ENCODE data around the gene ZNF438. TPM values are rescaled to one million over a fixed set of nuclear protein-coding genes. Genes with fewer than 3 reads are reported as not detected.

ZNF438 gene
- total and polyA plus RNA-seq, 2 of the 8 experiments (the other 6 are each of a cell fraction or from before 2014, with no cell fraction given), result 0.95 to 1.7 TPM

DNA sequence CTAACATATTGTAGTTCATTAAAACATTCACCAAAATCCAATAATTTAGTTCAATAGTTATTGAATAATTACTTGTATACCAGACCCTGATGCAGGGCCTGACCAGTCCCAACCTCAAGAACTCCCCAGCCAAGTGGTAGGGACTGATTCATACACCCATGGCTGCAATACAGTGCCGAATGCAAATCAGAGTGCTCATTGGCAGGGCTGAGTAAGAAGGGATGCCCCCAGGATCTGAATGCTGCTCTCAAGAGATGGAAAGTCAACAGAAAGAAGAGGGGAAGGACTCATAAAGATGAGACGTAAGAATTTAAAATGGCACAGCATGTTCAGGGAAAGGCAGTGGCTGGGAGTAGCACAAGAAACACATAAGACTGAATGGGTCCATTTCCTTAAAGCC, 29.9 kb downstream of the ZNF438 start (continued):
- TF ChIP-seq CHD7 (IDR thresholded peaks at IDR 0.05; ENCODE audit: insufficient replicate concordance, low read length) (no peak), YY1 (IDR thresholded peaks at IDR 0.05; ENCODE audit: low read depth, low read length) (no peak), SIRT6 (IDR thresholded peaks at IDR 0.05; ENCODE audit: low read length) (no peak), SP2 (IDR thresholded peaks at IDR 0.05; ENCODE audit: low read length) (no peak), PHF8 (conservative IDR thresholded peaks at IDR 0.05; ENCODE audit: low read depth, low read length) (no peak), KDM4A (IDR thresholded peaks at IDR 0.05; ENCODE audit: low read depth, low read length, severe bottlenecking) (no peak), EP300 (IDR thresholded peaks at IDR 0.05; ENCODE audit: borderline replicate concordance in 1 of 2, low read depth in 2 of 2, low read length in 2 of 2) (no peak), SAP30 (IDR thresholded peaks at IDR 0.05; ENCODE audit: insufficient read depth, insufficient replicate concordance, low read length) (no peak), CBX5 (IDR thresholded peaks at IDR 0.05; ENCODE audit: low read depth, low read length) (no peak), NRF1 (IDR thresholded peaks at IDR 0.05; ENCODE audit: low read depth, low read length) (no peak), HDAC2 (IDR thresholded peaks at IDR 0.05; ENCODE audit: borderline replicate concordance in 1 of 2, low read depth in 2 of 2, low read length in 2 of 2) (no peak), SP4 (IDR thresholded peaks at IDR 0.05; ENCODE audit: low read length) (no peak)
